GDM1 (cell line): ENCODE data around the gene CNPY4.

ENCODE experiments used
- DNase-seq: peaks from one replicate; lab custom pipeline; 2025; lab: John Stamatoyannopoulos, UW

CNPY4 gene

DNA sequence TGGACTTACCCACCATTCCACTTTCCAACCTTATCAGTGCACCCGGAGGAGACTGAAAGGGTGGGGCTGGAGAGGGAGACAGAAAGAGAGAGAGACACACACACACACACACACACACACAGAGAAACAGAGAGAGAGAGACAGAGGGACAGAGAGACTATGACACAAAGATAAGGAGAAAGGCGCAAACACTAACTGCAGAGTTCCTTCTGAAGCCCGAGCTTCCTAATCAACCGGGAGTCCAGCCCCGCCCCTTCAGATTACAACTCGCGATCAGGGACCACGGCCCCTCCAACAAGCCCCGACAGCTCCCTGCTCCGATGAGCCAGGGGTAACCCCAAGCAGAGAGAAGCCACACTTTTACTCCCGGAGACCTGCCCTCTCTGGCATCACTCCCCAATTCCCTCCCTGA is 48.5 kb downstream of the CNPY4 start:
- DNase-seq, result no peak

- DNase-seq, result no peak
Observed at GRCh38 chr7:100169147-100169850, 49.9 kb downstream of the CNPY4 start.

DNA sequence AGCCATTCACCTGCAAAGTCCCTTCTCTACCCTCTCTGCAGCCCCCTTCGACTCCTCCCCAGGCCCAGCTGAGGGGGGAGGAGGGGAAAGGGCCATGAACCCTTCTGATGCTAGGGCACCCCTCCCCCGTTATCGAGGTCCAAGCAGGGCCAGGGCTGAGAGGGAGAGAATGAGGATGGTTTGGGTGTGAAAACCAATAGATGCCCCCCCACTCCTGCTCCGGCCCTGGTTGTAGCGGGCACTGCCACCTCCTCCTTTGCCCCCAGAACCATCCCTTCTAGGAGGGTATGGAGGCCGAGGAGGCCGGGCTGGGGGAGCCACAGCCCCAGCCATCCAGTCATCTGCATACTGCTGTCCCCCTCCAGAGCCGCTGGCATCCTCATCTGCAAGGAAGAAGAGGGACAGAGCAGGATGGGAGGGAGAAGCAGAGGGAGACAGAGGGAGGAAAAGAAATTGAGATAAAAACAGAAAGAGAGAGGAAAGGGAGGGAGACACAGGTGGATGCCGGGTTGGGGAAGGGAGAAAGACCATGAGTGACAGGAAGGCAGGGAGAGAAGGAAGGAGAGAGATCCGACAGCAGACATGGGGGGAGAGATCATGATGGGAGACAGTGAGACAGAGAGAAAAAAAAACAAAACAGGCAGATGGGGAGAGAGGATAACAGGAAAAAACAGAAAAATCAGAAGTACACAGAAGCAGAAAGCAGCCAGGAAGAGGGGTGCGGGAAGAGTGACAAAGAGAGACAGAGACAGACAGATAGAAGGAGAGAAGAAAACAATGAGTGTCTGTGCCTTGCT is 50.9 kb downstream of the CNPY4 start:
- DNase-seq, result no peak

- no peak for DNase-seq
Observed at GRCh38 chr7:100171087-100171681, 51.8 kb downstream of the CNPY4 start.

DNA sequence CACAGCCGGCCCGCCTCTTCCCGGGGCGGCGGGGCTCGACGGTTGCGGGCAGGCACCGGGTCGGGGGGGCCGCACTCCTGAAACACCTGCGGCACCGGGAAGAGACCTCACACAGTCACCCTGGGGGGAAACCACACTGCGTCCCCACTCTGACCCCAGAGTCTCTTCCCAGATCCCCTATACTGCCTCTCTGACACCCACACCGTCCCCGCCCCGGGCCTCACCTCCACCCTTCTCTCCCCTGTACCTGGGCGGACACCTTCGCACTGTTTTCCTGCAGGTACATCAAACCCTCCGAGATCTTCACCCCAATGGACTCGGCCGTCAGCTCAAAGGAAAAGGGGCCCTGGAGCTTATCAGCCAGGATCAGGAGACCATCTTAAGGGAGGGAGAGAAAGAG is 52.4 kb downstream of the CNPY4 start:
- DNase-seq, result no peak

GRCh38 chr7:100173806-100174495 is 54.5 kb downstream of the CNPY4 start:
- no peak for DNase-seq

- no peak for DNase-seq
Observed at GRCh38 chr7:100174582-100174981, 55.1 kb downstream of the CNPY4 start.
